Esophagus muscularis mucosa (tissue), 3 donors: Measurements from ENCODE around the gene THEMIS.

ENCODE experiments used
- CTCF ChIP-seq, 3 experiments: fragments of 200-600 bp in 2 of 3; fragments of 450-650 bp in 1 of 3; sonication (generic) in 2 of 3; IDR thresholded peaks; one replicate each; pipeline ENCODE4 v1.5.1; 2017 to 2019; ENCODE audit warnings: antibody characterized with exemption in 3 of 3, mild to moderate bottlenecking in 2 of 3, moderate library complexity in 1 of 3
- POLR2A ChIP-seq: fragments of 450-650 bp; IDR thresholded peaks from one replicate; pipeline ENCODE4 v1.6.1; 2017; ENCODE audit warnings: antibody characterized with exemption, moderate library complexity, mild to moderate bottlenecking, low read depth
- POLR2AphosphoS5 ChIP-seq, 2 donors: sonication (generic); formaldehyde crosslinking; IDR thresholded peaks; one replicate each; pipeline ENCODE4 v1.6.1; 2017; ENCODE audit warnings: antibody characterized with exemption in 2 of 2

GRCh38 chr6:127845242-127845641 is 55.6 kb downstream of the THEMIS start:
- TF ChIP-seq POLR2A: no peak
- TF ChIP-seq POLR2AphosphoS5 (IDR thresholded peaks at IDR 0.05): no peak
- TF ChIP-seq CTCF (IDR thresholded peaks at IDR 0.05): no peak
